Measurements from ENCODE around the gene MSLN.

DNA sequence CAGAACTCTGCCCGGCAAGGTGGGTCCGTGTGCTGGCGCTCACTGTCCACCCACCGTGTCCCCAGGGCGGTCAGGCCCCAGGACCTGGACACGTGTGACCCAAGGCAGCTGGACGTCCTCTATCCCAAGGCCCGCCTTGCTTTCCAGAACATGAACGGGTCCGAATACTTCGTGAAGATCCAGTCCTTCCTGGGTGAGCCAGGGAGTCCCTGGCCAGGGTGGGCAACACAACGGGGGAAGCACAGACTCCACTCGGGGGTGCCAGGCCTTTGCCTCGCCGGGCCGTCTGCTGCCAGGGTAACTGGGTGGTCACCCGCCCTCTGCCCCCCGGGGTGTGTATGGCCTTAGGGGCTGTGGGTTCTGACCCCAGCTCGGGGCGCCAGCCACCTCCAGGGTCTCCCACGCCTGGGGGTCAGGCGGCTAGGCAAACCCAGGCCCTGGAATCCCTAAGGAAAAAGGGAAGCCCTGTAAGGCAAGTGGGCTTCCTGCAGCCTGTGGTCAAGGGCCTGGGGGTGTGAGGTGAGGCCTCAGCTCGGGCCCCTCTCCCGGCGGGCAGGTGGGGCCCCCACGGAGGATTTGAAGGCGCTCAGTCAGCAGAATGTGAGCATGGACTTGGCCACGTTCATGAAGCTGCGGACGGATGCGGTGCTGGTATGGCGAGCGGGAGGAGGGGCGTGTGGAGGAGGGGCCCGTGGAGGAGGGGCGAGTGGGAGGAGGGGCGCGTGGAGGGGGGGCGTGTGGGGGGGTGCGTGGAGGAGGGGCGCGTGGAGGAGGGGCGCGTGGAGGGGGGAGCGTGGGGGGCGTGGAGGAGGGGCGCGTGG is 6.5 kb downstream of the MSLN start:
- TF ChIP-seq CTCF (IDR thresholded peaks at IDR 0.05) (no peak), CEBPB (IDR thresholded peaks at IDR 0.05) (no peak), E2F6 (IDR thresholded peaks at IDR 0.05; ENCODE audit: borderline replicate concordance, low read depth) (no peak), MAFK (IDR thresholded peaks at IDR 0.05; ENCODE audit: partially characterized antibody) (peak; percentile 70), ELK1 (IDR thresholded peaks at IDR 0.05; ENCODE audit: low read depth, low read length) (no peak), REST (IDR thresholded peaks at IDR 0.05) (no peak), RAD21 (conservative IDR thresholded peaks at IDR 0.05 in 1 of 2, IDR thresholded peaks at IDR 0.05 in 1 of 2) (no peak), CHD2 (IDR thresholded peaks at IDR 0.05; ENCODE audit: low read length, partially characterized antibody) (no peak), KDM1A (IDR thresholded peaks at IDR 0.05; ENCODE audit: low read depth) (no peak), EP300 (IDR thresholded peaks at IDR 0.05) (no peak), CBX2 (IDR thresholded peaks at IDR 0.05; ENCODE audit: borderline replicate concordance, low read depth) (no peak), POLR2A (IDR thresholded peaks at IDR 0.05; ENCODE audit: low read length) (no peak)
- TF ChIP-seq, protein P1, sequence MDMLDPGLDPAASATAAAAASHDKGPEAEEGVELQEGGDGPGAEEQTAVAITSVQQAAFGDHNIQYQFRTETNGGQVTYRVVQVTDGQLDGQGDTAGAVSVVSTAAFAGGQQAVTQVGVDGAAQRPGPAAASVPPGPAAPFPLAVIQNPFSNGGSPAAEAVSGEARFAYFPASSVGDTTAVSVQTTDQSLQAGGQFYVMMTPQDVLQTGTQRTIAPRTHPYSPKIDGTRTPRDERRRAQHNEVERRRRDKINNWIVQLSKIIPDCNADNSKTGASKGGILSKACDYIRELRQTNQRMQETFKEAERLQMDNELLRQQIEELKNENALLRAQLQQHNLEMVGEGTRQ (IDR thresholded peaks at IDR 0.05), result no peak
